Measurements from ENCODE around the gene ZNF18. TPM values are rescaled to one million over a fixed set of nuclear protein-coding genes. Genes with fewer than 3 reads are reported as not detected.

The ZNF18 gene
- total RNA-seq (2014; rRNA removed; shearing (Covaris generic)) (9.2 and 9.8 TPM in 2 replicates), polyA plus RNA-seq (2016; fragmentation: Nextera tagmentation; extraction: Ambion mirVana) (5.9 TPM in 2 replicates)
- long read RNA-seq, partial matches to known transcripts = 0 of 9 reads
- long read RNA-seq, other reads (novel, unspliced or antisense) = 3 of 9 reads

GRCh38 chr17:11997147-11997971, at the start of gene ZNF18:
ZNF18 (minus strand) TSS chr17:11997475; CDS start chr17:11992829, 4,646 bp downstream.
- Histone ChIP-seq H3K79me2 (replicated peaks; ENCODE audit: insufficient read depth) (peaks cover 8% of the 10 kb centered on the region; the same call in 1 of the 2 replicates), H3K4me3 (peak within 1 kb of the TSS; percentile 65), H4K20me1 (replicated peaks; ENCODE audit: insufficient read depth) (no peaks in the 10 kb centered on the region), H3F3A (replicated peaks; ENCODE audit: low read depth) (peaks cover 5% of the 10 kb centered on the region; the same call in 1 of the 2 replicates), H3K27me3 (ENCODE audit: insufficient read depth) (no peaks in the 10 kb centered on the region), H2AFZ (peak within 1 kb of the TSS; percentile 80; the same call in 1 of the 2 replicates), H3K27ac (ENCODE audit: low read depth) (peak within 1 kb of the TSS; percentile 95), H3K4me2 (peak within 1 kb of the TSS; percentile 89), H3K4me1 (ENCODE audit: insufficient read depth) (peaks cover 14% of the 10 kb centered on the region), H3K36me3 (ENCODE audit: insufficient read depth) (no peaks in the 10 kb centered on the region), H3K9me2 (ENCODE audit: insufficient read depth) (no peaks in the 10 kb centered on the region)
- DNase-seq (ENCODE audit: low spot score) = peak; percentile 97
- Mint-ChIP-seq H3K27me3 (ENCODE audit: insufficient read depth, low read depth, poor library complexity) (peaks cover 6% of the 10 kb centered on the region), H3K4me1 (peaks cover 15% of the 10 kb centered on the region), H3K9me3 (no peaks in the 10 kb centered on the region; the same call in 2 of the 3 replicates), H3K36me3 (ENCODE audit: low read depth) (peaks cover 10% of the 10 kb centered on the region), H3K27ac (peak within 1 kb of the TSS; percentile 99), H3K4me3 (peak within 1 kb of the TSS; percentile 88)
- TF ChIP-seq ZNF114 (CRISPR knock-in tag; IDR thresholded peaks at IDR 0.05) (no peak), POLR2AphosphoS5 (IDR thresholded peaks at IDR 0.05; ENCODE audit: low read depth) (peak; percentile 88), ZNF462 (CRISPR knock-in tag; IDR thresholded peaks at IDR 0.05) (no peak), CREB1 (CRISPR knock-in tag; IDR thresholded peaks at IDR 0.05; ENCODE audit: low read depth) (peak; percentile 52), JUNB (IDR thresholded peaks at IDR 0.05; ENCODE audit: unreplicated experiment) (no peak), CTCF (conservative IDR thresholded peaks at IDR 0.05; ENCODE audit: low read depth in 2 of 2) (no peak)
- peak; percentile 97 for ATAC-seq

Measured in GM23338 (cell line).